HCT116 (cell line): ENCODE data around the gene CA12. TPM values are rescaled to one million over a fixed set of nuclear protein-coding genes. Genes with fewer than 3 reads are reported as not detected.

Source experiments
- ATAC-seq: fragments of 200-7000 bp; cut with Tn5 transposase; 2 replicates; pipeline ENCODE4 v1.9.1; 2020; ENCODE audit warnings: mild to moderate bottlenecking, moderate library complexity
- BruUV-seq: library from RNA; stranded (reverse); fragments of 400-500 nt; replicated peaks from 2 replicates; lab custom pipeline; 2021; lab: Mats Ljungman, UMichigan
- CTCF ChIA-PET: fragments of 300-600 bp; sonication (Branson Sonifier 250); formaldehyde crosslinking; loops from one replicate; lab custom pipeline; 2021; ENCODE audit warnings: antibody characterized with exemption; lab: Charles Lee
- POLR2A ChIA-PET: fragments of 300-600, 350-600 bp; sonication (Branson Sonifier 250); formaldehyde crosslinking; loops from one replicate; lab custom pipeline; 2021; ENCODE audit warnings: antibody characterized with exemption; lab: Charles Lee
- RAD21 ChIA-PET, 2 experiments: fragments of 300-600 bp; sonication (Branson Sonifier 250); formaldehyde crosslinking; loops; one replicate each; lab custom pipeline; 2023; ENCODE audit warnings: low total read pairs in 2 of 2; ENCODE audit not compliant: uncharacterized antibody in 2 of 2, unreplicated experiment in 2 of 2, low non-redundant PET in 1 of 2; lab: Charles Lee
- DNase-seq: peaks from one replicate; pipeline ENCODE4 v3.0.0-alpha.2; 2010; ENCODE audit warnings: low read depth, low spot score
- H2AFZ ChIP-seq: fragments of 200-600 bp; shearing (Covaris generic), sonication (generic); 2 replicates; pipeline ENCODE4 v1.6.1; 2017; ENCODE audit warnings: low read depth, mixed run types, mixed read lengths, antibody characterized with exemption, low read length; ENCODE audit not compliant: poor library complexity, severe bottlenecking
- H3K27ac ChIP-seq: 2 replicates; pipeline ENCODE4 v1.5.1; 2012; ENCODE audit warnings: low read depth, low read length
- H3K27me3 ChIP-seq: fragments of 200-600 bp; sonication (generic); 2 replicates; pipeline ENCODE4 v1.6.1; 2016; ENCODE audit warnings: mixed run types, low read length, mixed read lengths; ENCODE audit not compliant: insufficient read depth
- H3K36me3 ChIP-seq, 2 experiments: fragments of 200-500 bp in 1 of 2; fragments of 200-600 bp in 1 of 2; sonication (Bioruptor generic) in 1 of 2; sonication (generic) in 1 of 2; 2 replicates each; pipeline versions ENCODE4 v1.5.1 to v1.6.1; 2014 to 2016; ENCODE audit warnings: low read length in 2 of 2, inconsistent platforms in 1 of 2, mixed read lengths in 1 of 2, mixed run types in 1 of 2; ENCODE audit not compliant: insufficient read depth in 2 of 2, control insufficient read depth in 1 of 2
- H3K4me1 ChIP-seq, 2 experiments: fragments of 200-600 bp in 1 of 2; sonication (generic) in 1 of 2; 2 replicates each; pipeline versions ENCODE4 v1.5.1 to v1.6.1; 2012 to 2017; ENCODE audit warnings: low read length in 2 of 2, inconsistent platforms in 1 of 2, mild to moderate bottlenecking in 1 of 2, mixed read lengths in 1 of 2, mixed run types in 1 of 2, moderate library complexity in 1 of 2; ENCODE audit not compliant: insufficient read depth in 2 of 2, control insufficient read depth in 1 of 2
- H3K4me2 ChIP-seq: fragments of 200-600 bp; sonication (generic); 2 replicates; pipeline ENCODE4 v1.6.1; 2017; ENCODE audit warnings: mixed run types, low read length, mixed read lengths
- H3K4me3 ChIP-seq, 2 experiments: fragments of 200-600 bp in 1 of 2; sonication (generic) in 1 of 2; replicated peaks in 1 of 2; 2 replicates each; pipeline ENCODE4 v1.5.1; 2011 to 2016; ENCODE audit warnings: low read length in 2 of 2, control low read depth in 1 of 2, low read depth in 1 of 2, mild to moderate bottlenecking in 1 of 2, mixed read lengths in 1 of 2, mixed run types in 1 of 2
- H3K79me2 ChIP-seq: fragments of 200-600 bp; sonication (generic); 2 replicates; pipeline ENCODE4 v1.6.1; 2017; ENCODE audit warnings: mild to moderate bottlenecking, mixed run types, low read length, moderate library complexity, mixed read lengths; ENCODE audit not compliant: insufficient read depth
- H3K9ac ChIP-seq: fragments of 200-600 bp; sonication (generic); 2 replicates; pipeline ENCODE4 v1.6.1; 2016; ENCODE audit warnings: low read length, mixed read lengths
- H3K9me2 ChIP-seq: fragments of 200-600 bp; sonication (generic), shearing (Covaris generic); 2 replicates; pipeline ENCODE4 v1.6.1; 2017; ENCODE audit warnings: mixed run types, mild to moderate bottlenecking, moderate library complexity; ENCODE audit not compliant: insufficient read depth
- H3K9me3 ChIP-seq, 2 experiments: fragments of 200-500 bp in 1 of 2; fragments of 200-600 bp in 1 of 2; sonication (Bioruptor generic) in 1 of 2; sonication (generic) in 1 of 2; 2 replicates each; pipeline ENCODE4 v1.6.1; 2014 to 2017; ENCODE audit warnings: low read length in 2 of 2, mixed read lengths in 2 of 2, inconsistent platforms in 1 of 2, low read depth in 1 of 2, mild to moderate bottlenecking in 1 of 2, mixed run types in 1 of 2, moderate library complexity in 1 of 2; ENCODE audit not compliant: control insufficient read depth in 1 of 2, insufficient read depth in 1 of 2
- H4K20me1 ChIP-seq: fragments of 200-600 bp; sonication (generic), shearing (Covaris generic); 2 replicates; pipeline ENCODE4 v1.6.1; 2017; ENCODE audit warnings: mixed run types, mild to moderate bottlenecking, moderate library complexity; ENCODE audit not compliant: insufficient read depth
- CEBPB ChIP-seq: IDR thresholded peaks from 2 replicates; pipeline ENCODE4 v1.6.1; 2012; ENCODE audit warnings: low read depth
- EGR1 ChIP-seq: IDR thresholded peaks from 2 replicates; pipeline ENCODE4 v1.6.1; 2012; ENCODE audit warnings: low read depth
- EZH2 ChIP-seq: fragments of 200-600 bp; sonication (generic); IDR thresholded peaks from 2 replicates; pipeline ENCODE4 v1.6.1; 2017; ENCODE audit warnings: antibody characterized with exemption, mixed run types
- FOSL1 ChIP-seq: IDR thresholded peaks from 2 replicates; pipeline ENCODE4 v1.6.1; 2012; ENCODE audit warnings: low read depth
- POLR2A ChIP-seq: IDR thresholded peaks from 2 replicates; pipeline ENCODE4 v1.7.0; 2011; ENCODE audit warnings: borderline replicate concordance; ENCODE audit not compliant: insufficient read depth, insufficient read length; ENCODE audit errors: extremely low read depth
- POLR2AphosphoS5 ChIP-seq: IDR thresholded peaks from 2 replicates; pipeline ENCODE4 v1.6.1; 2011; ENCODE audit warnings: mild to moderate bottlenecking, low read depth, low read length, moderate library complexity
- SIN3A ChIP-seq: IDR thresholded peaks from 2 replicates; pipeline ENCODE4 v1.6.1; 2012; ENCODE audit warnings: low read depth
- SP1 ChIP-seq: IDR thresholded peaks from 2 replicates; pipeline ENCODE4 v1.6.1; 2012; ENCODE audit warnings: low read depth
- SRF ChIP-seq: IDR thresholded peaks from 2 replicates; pipeline ENCODE4 v1.6.1; 2012; ENCODE audit warnings: low read depth
- intact Hi-C: fragments of 100-400 bp; cut with micrococcal nuclease; formaldehyde crosslinking; loops from 2 replicates; pipeline ENCODE4 v1.10.0; 2022
- total RNA-seq: library from RNA; stranded (reverse); gene quantifications from one replicate; pipeline ENCODE4 v1.2.1, GENCODE V29; 2021; ENCODE audit not compliant: unreplicated experiment
- TF ChIP-seq, protein P1 (sequence below): IDR thresholded peaks from 2 replicates; pipeline ENCODE4 v1.6.1; 2012; ENCODE audit warnings: low read depth
- TF ChIP-seq, protein P2 (sequence below): IDR thresholded peaks from 2 replicates; pipeline ENCODE4 v1.6.1; 2012
- TF ChIP-seq, protein P3 (sequence below): IDR thresholded peaks from 2 replicates; pipeline ENCODE4 v1.6.1; 2011; ENCODE audit warnings: mild to moderate bottlenecking, low read length, moderate library complexity; ENCODE audit not compliant: insufficient replicate concordance; ENCODE audit errors: extremely low read depth
- TF ChIP-seq, protein P4 (sequence below): IDR thresholded peaks from 2 replicates; pipeline ENCODE4 v1.6.1; 2012
- TF ChIP-seq, protein P5 (sequence below), 3 experiments: fragments of 200-600 bp in 1 of 3; sonication (generic) in 1 of 3; IDR thresholded peaks in 2 of 3; conservative IDR thresholded peaks in 1 of 3; 2 replicates each; pipeline ENCODE4 v1.5.1; 2012 to 2017; ENCODE audit warnings: low read depth in 2 of 3, low read length in 2 of 3, antibody characterized with exemption in 1 of 3, borderline replicate concordance in 1 of 3, control low read depth in 1 of 3, mild to moderate bottlenecking in 1 of 3, mixed read lengths in 1 of 3, mixed run types in 1 of 3, moderate library complexity in 1 of 3; ENCODE audit not compliant: insufficient read depth in 1 of 3

CA12 gene
- total RNA-seq, 1 experiment from 2014 or later: 1.8 TPM

DNA sequence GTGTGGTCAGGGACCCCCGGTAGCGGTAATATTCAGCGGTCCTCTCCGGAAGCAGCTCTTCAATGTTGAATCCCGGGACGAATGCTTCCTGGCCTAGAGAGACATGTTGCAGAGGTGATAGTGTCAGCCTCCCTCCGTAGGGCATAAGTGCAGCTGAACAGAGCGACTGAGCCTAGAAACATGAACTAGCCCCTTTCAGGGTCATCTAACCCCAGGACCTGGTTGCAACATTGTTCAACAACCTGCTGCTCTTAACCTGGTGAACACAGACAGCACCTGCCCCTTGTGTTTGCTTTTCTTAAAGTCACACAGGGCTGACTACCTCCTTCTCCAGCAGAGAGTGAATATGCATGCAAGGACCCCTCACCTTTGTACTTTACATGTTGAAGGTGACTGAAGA is 41.3 kb downstream of the CA12 start:
- TF ChIP-seq, protein P1, sequence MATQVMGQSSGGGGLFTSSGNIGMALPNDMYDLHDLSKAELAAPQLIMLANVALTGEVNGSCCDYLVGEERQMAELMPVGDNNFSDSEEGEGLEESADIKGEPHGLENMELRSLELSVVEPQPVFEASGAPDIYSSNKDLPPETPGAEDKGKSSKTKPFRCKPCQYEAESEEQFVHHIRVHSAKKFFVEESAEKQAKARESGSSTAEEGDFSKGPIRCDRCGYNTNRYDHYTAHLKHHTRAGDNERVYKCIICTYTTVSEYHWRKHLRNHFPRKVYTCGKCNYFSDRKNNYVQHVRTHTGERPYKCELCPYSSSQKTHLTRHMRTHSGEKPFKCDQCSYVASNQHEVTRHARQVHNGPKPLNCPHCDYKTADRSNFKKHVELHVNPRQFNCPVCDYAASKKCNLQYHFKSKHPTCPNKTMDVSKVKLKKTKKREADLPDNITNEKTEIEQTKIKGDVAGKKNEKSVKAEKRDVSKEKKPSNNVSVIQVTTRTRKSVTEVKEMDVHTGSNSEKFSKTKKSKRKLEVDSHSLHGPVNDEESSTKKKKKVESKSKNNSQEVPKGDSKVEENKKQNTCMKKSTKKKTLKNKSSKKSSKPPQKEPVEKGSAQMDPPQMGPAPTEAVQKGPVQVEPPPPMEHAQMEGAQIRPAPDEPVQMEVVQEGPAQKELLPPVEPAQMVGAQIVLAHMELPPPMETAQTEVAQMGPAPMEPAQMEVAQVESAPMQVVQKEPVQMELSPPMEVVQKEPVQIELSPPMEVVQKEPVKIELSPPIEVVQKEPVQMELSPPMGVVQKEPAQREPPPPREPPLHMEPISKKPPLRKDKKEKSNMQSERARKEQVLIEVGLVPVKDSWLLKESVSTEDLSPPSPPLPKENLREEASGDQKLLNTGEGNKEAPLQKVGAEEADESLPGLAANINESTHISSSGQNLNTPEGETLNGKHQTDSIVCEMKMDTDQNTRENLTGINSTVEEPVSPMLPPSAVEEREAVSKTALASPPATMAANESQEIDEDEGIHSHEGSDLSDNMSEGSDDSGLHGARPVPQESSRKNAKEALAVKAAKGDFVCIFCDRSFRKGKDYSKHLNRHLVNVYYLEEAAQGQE: no peak
- TF ChIP-seq EGR1: no peak
- CTCF ChIA-PET: no interaction called here
- no peak for ATAC-seq

DNA sequence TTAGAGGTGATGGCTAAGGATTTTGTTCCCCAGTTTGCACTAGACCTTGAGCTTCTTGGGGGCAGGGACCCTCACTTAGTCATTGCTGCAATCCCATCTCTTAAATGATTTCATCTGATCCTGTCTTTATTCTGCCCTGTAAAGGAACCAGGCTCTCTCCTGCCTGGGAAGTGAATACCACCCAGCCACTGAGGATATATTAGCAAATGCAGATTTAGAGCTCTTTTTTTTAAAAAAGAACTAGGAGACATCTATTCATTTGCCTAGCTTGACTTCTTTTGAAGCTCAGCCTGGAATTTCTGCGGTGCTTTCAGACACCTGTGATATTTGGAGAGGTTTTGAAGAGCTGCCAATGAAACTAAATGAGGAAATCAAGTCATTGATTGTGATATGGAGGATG is 41.8 kb downstream of the CA12 start:
- no peaks in the 10 kb centered on the region for H3K27me3 ChIP-seq
- H3K4me3 ChIP-seq: no peak overlapping the region
- H3K36me3 ChIP-seq: no peaks in the 10 kb centered on the region
- ATAC-seq (no peak), DNase-seq (no peak)
- no peaks in the 10 kb centered on the region for H3K9me2 ChIP-seq
- no peak overlapping the region for H3K9ac ChIP-seq
- BruUV-seq: no TSS peak
- no peaks in the 10 kb centered on the region for H4K20me1 ChIP-seq
- intact Hi-C loops: no loop called here
- no peak overlapping the region for H2AFZ ChIP-seq
- ChIA-PET CTCF (no interaction called here), POLR2A (no interaction called here), RAD21 (no interaction called here)
- no peaks in the 10 kb centered on the region for H3K79me2 ChIP-seq
- H3K4me2 ChIP-seq: no peak overlapping the region
- no peaks in the 10 kb centered on the region for H3K4me1 ChIP-seq
- H3K9me3 ChIP-seq: no peaks in the 10 kb centered on the region
- H3K27ac ChIP-seq: no peak overlapping the region
- TF ChIP-seq FOSL1: no peak
- TF ChIP-seq, protein P2, sequence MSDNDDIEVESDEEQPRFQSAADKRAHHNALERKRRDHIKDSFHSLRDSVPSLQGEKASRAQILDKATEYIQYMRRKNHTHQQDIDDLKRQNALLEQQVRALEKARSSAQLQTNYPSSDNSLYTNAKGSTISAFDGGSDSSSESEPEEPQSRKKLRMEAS: no peak
- TF ChIP-seq POLR2A: no peak
- TF ChIP-seq CEBPB: no peak
- no peak for TF ChIP-seq SRF
- TF ChIP-seq, protein P3, sequence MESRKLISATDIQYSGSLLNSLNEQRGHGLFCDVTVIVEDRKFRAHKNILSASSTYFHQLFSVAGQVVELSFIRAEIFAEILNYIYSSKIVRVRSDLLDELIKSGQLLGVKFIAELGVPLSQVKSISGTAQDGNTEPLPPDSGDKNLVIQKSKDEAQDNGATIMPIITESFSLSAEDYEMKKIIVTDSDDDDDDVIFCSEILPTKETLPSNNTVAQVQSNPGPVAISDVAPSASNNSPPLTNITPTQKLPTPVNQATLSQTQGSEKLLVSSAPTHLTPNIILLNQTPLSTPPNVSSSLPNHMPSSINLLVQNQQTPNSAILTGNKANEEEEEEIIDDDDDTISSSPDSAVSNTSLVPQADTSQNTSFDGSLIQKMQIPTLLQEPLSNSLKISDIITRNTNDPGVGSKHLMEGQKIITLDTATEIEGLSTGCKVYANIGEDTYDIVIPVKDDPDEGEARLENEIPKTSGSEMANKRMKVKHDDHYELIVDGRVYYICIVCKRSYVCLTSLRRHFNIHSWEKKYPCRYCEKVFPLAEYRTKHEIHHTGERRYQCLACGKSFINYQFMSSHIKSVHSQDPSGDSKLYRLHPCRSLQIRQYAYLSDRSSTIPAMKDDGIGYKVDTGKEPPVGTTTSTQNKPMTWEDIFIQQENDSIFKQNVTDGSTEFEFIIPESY: no peak
- TF ChIP-seq SIN3A: no peak
- no peak for TF ChIP-seq SP1
- no peak for TF ChIP-seq EZH2
- TF ChIP-seq, protein P4, sequence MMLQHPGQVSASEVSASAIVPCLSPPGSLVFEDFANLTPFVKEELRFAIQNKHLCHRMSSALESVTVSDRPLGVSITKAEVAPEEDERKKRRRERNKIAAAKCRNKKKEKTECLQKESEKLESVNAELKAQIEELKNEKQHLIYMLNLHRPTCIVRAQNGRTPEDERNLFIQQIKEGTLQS: no peak
- TF ChIP-seq, protein P5, sequence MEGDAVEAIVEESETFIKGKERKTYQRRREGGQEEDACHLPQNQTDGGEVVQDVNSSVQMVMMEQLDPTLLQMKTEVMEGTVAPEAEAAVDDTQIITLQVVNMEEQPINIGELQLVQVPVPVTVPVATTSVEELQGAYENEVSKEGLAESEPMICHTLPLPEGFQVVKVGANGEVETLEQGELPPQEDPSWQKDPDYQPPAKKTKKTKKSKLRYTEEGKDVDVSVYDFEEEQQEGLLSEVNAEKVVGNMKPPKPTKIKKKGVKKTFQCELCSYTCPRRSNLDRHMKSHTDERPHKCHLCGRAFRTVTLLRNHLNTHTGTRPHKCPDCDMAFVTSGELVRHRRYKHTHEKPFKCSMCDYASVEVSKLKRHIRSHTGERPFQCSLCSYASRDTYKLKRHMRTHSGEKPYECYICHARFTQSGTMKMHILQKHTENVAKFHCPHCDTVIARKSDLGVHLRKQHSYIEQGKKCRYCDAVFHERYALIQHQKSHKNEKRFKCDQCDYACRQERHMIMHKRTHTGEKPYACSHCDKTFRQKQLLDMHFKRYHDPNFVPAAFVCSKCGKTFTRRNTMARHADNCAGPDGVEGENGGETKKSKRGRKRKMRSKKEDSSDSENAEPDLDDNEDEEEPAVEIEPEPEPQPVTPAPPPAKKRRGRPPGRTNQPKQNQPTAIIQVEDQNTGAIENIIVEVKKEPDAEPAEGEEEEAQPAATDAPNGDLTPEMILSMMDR (IDR thresholded peaks at IDR 0.05 in 2 of 3, conservative IDR thresholded peaks at IDR 0.05 in 1 of 3; ENCODE audit: borderline replicate concordance in 1 of 3, insufficient read depth in 1 of 3, low read depth in 2 of 3, low read length in 2 of 3): no peak
- no peak for TF ChIP-seq POLR2AphosphoS5

More for the DNA sequence above, 41.3 kb downstream of the CA12 start:
- H3K9me3 ChIP-seq: no peaks in the 10 kb centered on the region
- no peaks in the 10 kb centered on the region for H3K4me1 ChIP-seq
- no peak overlapping the region for H3K4me2 ChIP-seq
- H3K27me3 ChIP-seq: no peaks in the 10 kb centered on the region
- no TSS peak for BruUV-seq
- H4K20me1 ChIP-seq: no peaks in the 10 kb centered on the region
- no peak overlapping the region for H2AFZ ChIP-seq
- ChIA-PET POLR2A (no interaction called here), RAD21 (no interaction called here)
- H3K4me3 ChIP-seq: no peak overlapping the region
- no peak for DNase-seq
- no peak overlapping the region for H3K9ac ChIP-seq
- no peaks in the 10 kb centered on the region for H3K9me2 ChIP-seq
- no peak overlapping the region for H3K27ac ChIP-seq
- H3K36me3 ChIP-seq: no peaks in the 10 kb centered on the region
- intact Hi-C loops: no loop called here
- H3K79me2 ChIP-seq: no peaks in the 10 kb centered on the region
